Lung (tissue), 12 donors: ENCODE measurements around the gene SENP7. TPM values are rescaled to one million over a fixed set of nuclear protein-coding genes. Genes with fewer than 3 reads are reported as not detected.

ENCODE experiments used
- ATAC-seq: fragments of 200-7000 bp; cut with Tn5 transposase; one replicate; pipeline ENCODE4 v1.9.1; 2020; ENCODE audit warnings: moderate number of reproducible peaks; ENCODE audit not compliant: insufficient read depth, low FRiP score
- DNase-seq, 3 donors: peaks; one replicate each; pipeline ENCODE4 v3.0.0-alpha.2; 2013 to 2017
- H3K27ac ChIP-seq, 2 donors: one replicate each; pipeline ENCODE4 v1.5.1; 2013; ENCODE audit warnings: mild to moderate bottlenecking in 2 of 2, moderate library complexity in 2 of 2, control low read depth in 1 of 2, inconsistent platforms in 1 of 2, low read depth in 1 of 2, low read length in 1 of 2
- H3K27me3 ChIP-seq, 3 donors: one replicate each; pipeline ENCODE4 v1.5.1; 2013; ENCODE audit warnings: low read length in 2 of 3; ENCODE audit not compliant: control insufficient read depth in 3 of 3, insufficient read depth in 3 of 3
- H3K36me3 ChIP-seq, 4 donors: one replicate each; pipeline ENCODE4 v1.5.1; 2013; ENCODE audit warnings: low read length in 4 of 4, mild to moderate bottlenecking in 1 of 4, moderate library complexity in 1 of 4; ENCODE audit not compliant: control insufficient read depth in 4 of 4, insufficient read depth in 4 of 4
- H3K4me1 ChIP-seq, 5 donors: one replicate each; pipeline ENCODE4 v1.5.1; 2013; ENCODE audit warnings: low read length in 5 of 5, mild to moderate bottlenecking in 2 of 5, moderate library complexity in 1 of 5; ENCODE audit not compliant: control insufficient read depth in 5 of 5, insufficient read depth in 5 of 5
- H3K4me3 ChIP-seq: one replicate; pipeline ENCODE4 v1.5.1; 2013; ENCODE audit warnings: mild to moderate bottlenecking, control low read depth, moderate library complexity
- H3K9ac ChIP-seq, 2 donors: one replicate each; pipeline ENCODE4 v1.5.1; 2013; ENCODE audit warnings: low read length in 2 of 2, control low read depth in 1 of 2; ENCODE audit not compliant: insufficient read depth in 1 of 2
- H3K9me3 ChIP-seq, 4 donors: one replicate each; pipeline ENCODE4 v1.5.1; 2013; ENCODE audit warnings: low read length in 3 of 4, mild to moderate bottlenecking in 1 of 4, moderate library complexity in 1 of 4; ENCODE audit not compliant: control insufficient read depth in 4 of 4, insufficient read depth in 3 of 4
- CTCF ChIP-seq: IDR thresholded peaks from 2 replicates; pipeline ENCODE4 v1.5.1; 2012; ENCODE audit warnings: mild to moderate bottlenecking; ENCODE audit errors: control extremely low read depth, extremely low read depth
- WGBS, 2 donors: extraction: QIAGEN DNeasy Blood & Tissue Kit; methylation state at CpG; one replicate each; pipeline ENCODE4 v1.1.7; 2013; 5-methylcytosine and 5-hydroxymethylcytosine counted together
- polyA plus RNA-seq, 2 donors: library from polyadenylated mRNA; stranded (reverse); fragments of 200-250 nt; gene quantifications; one replicate each; pipeline ENCODE4 v1.2.1, GENCODE V29; 2013
- total RNA-seq, 2 donors: library from RNA; depleted of rRNA in 1 of 2; stranded (reverse); fragments of >200 nt in 1 of 2; gene quantifications; one replicate each; pipeline ENCODE4 v1.2.1, GENCODE V29; 2014 to 2021
- donor health status: control.
- donor health status: control.
- donor health status: Bipolar disorder and iron deficiency.
- donor health status: healthy.
- donor health status: DM: yes; HTN: yes; CAD: no.

The SENP7 gene
- total and polyA plus RNA-seq, 4 donors: 6.0 to 73.9 (median 11.8) TPM

GRCh38 chr3:101281521-101282030 is 231.4 kb downstream of the SENP7 start:
- peaks cover 0 to 1% (median 0%) of the 10 kb centered on the region in 4 donors for H3K36me3 ChIP-seq
- ATAC-seq (no peak), DNase-seq (peak; percentile 87 to 95 (median 91))
- no peaks in the 10 kb centered on the region for H3K9me3 ChIP-seq
- no peak overlapping the region for H3K4me3 ChIP-seq
- H3K4me1 ChIP-seq: peaks cover 0 to 11% (median 6%) of the 10 kb centered on the region in 5 donors
- H3K27ac ChIP-seq: no peak overlapping the region
- H3K9ac ChIP-seq: no peak overlapping the region
- 69 to 72% methylated on average over 3 of the region's 3 CpGs for WGBS, 2 donors
- no peak for TF ChIP-seq CTCF
- H3K27me3 ChIP-seq: no peaks in the 10 kb centered on the region

GRCh38 chr3:101279765-101280385 is 233.1 kb downstream of the SENP7 start:
- Histone ChIP-seq H3K27ac (no peak overlapping the region), H3K4me1 (peaks cover 0 to 11% (median 6%) of the 10 kb centered on the region in 5 donors), H3K4me3 (no peak overlapping the region), H3K9ac (no peak overlapping the region), H3K9me3 (no peaks in the 10 kb centered on the region), H3K27me3 (no peaks in the 10 kb centered on the region), H3K36me3 (no peaks in the 10 kb centered on the region)
- no peak for TF ChIP-seq CTCF
- ATAC-seq (no peak), DNase-seq (no peak)
- 67 to 94% methylated on average over 1 of the region's 1 CpG for WGBS, 2 donors

GRCh38 chr3:101279162-101279561 is 233.8 kb downstream of the SENP7 start:
- no peaks in the 10 kb centered on the region for H3K9me3 ChIP-seq
- H3K4me3 ChIP-seq: no peak overlapping the region
- peaks cover 0 to 11% (median 6%) of the 10 kb centered on the region in 5 donors for H3K4me1 ChIP-seq
- H3K27ac ChIP-seq: no peak overlapping the region
- ATAC-seq (no peak), DNase-seq (no peak)
- no peaks in the 10 kb centered on the region for H3K36me3 ChIP-seq
- no peaks in the 10 kb centered on the region for H3K27me3 ChIP-seq
- no peak overlapping the region for H3K9ac ChIP-seq
- TF ChIP-seq CTCF: no peak

- no peak for ATAC-seq
- no peak for TF ChIP-seq CTCF
- no peaks in the 10 kb centered on the region for H3K27me3 ChIP-seq
- H3K27ac ChIP-seq: no peak overlapping the region
- no peak overlapping the region for H3K9ac ChIP-seq
- H3K4me1 ChIP-seq: peaks cover 0 to 11% (median 6%) of the 10 kb centered on the region in 5 donors
- DNase-seq: no peak
- no peak overlapping the region for H3K4me3 ChIP-seq
- H3K36me3 ChIP-seq: no peaks in the 10 kb centered on the region
- no peaks in the 10 kb centered on the region for H3K9me3 ChIP-seq
These were observed 234.3 kb downstream of the SENP7 start for GRCh38 chr3:101278727-101279126.
